GM18907 (cell line): ENCODE results near the gene IL17RE.

Experiments
- ATAC-seq: cut with Tn5 transposase; IDR thresholded peaks from one replicate; pipeline ENCODE4 v1.9.1; 2021; ENCODE audit warnings: mild to moderate bottlenecking, moderate library complexity; ENCODE audit not compliant: unreplicated experiment

IL17RE gene

GRCh38 chr3:9903238-9903624, 583 bp downstream of the IL17RE start:
- ATAC-seq: no peak

GRCh38 chr3:9903904-9904303, 1.3 kb downstream of the IL17RE start:
- ATAC-seq: no peak

- no peak for ATAC-seq
These were observed 3.8 kb downstream of the IL17RE start for GRCh38 chr3:9906480-9906879.

GRCh38 chr3:9908286-9908685, 5.6 kb downstream of the IL17RE start:
- no peak for ATAC-seq

GRCh38 chr3:9909221-9910013, 6.8 kb downstream of the IL17RE start:
- ATAC-seq: no peak

GRCh38 chr3:9911863-9912262, 9.2 kb downstream of the IL17RE start:
- no peak for ATAC-seq

GRCh38 chr3:9912294-9912935, 9.8 kb downstream of the IL17RE start:
- ATAC-seq: no peak

- no peak for ATAC-seq
These were observed 11.0 kb downstream of the IL17RE start for GRCh38 chr3:9913601-9914000.

GRCh38 chr3:9914011-9914410, 11.4 kb downstream of the IL17RE start:
- ATAC-seq: no peak

- no peak for ATAC-seq
These were observed 12.1 kb downstream of the IL17RE start for GRCh38 chr3:9914559-9915253.

- peak; percentile 43 for ATAC-seq
These were observed 12.8 kb downstream of the IL17RE start for GRCh38 chr3:9915254-9916141.

GRCh38 chr3:9916346-9916733, 13.7 kb downstream of the IL17RE start:
- no peak for ATAC-seq

GRCh38 chr3:9916734-9917680, 14.4 kb downstream of the IL17RE start, which contains the start of gene IL17RC:
Gene IL17RC (plus strand): TSS chr3:9917098. CDS start chr3:9917316, 218 bp downstream.
- ATAC-seq: no peak

- ATAC-seq: no peak
These were observed 15.2 kb downstream of the IL17RE start for GRCh38 chr3:9917820-9918219.

GRCh38 chr3:9918261-9919038, 15.8 kb downstream of the IL17RE start:
- ATAC-seq: no peak

GRCh38 chr3:9928158-9928557, 25.5 kb downstream of the IL17RE start:
- no peak for ATAC-seq

GRCh38 chr3:9930804-9931418, 28.3 kb downstream of the IL17RE start:
- ATAC-seq: no peak

GRCh38 chr3:9932535-9932842, 29.8 kb downstream of the IL17RE start:
- ATAC-seq: no peak
